GM19043 (cell line): ENCODE data around the gene SPDYE17.
"Not testable (repeated sequence)": the region's sequence is repeated elsewhere in the genome, so short reads cannot be mapped to it uniquely, and the experiment has no call there.

Source experiments
- ATAC-seq: cut with Tn5 transposase; IDR thresholded peaks from one replicate; pipeline ENCODE4 v1.9.1; 2021; ENCODE audit warnings: low read depth; ENCODE audit not compliant: unreplicated experiment

The SPDYE17 gene

DNA sequence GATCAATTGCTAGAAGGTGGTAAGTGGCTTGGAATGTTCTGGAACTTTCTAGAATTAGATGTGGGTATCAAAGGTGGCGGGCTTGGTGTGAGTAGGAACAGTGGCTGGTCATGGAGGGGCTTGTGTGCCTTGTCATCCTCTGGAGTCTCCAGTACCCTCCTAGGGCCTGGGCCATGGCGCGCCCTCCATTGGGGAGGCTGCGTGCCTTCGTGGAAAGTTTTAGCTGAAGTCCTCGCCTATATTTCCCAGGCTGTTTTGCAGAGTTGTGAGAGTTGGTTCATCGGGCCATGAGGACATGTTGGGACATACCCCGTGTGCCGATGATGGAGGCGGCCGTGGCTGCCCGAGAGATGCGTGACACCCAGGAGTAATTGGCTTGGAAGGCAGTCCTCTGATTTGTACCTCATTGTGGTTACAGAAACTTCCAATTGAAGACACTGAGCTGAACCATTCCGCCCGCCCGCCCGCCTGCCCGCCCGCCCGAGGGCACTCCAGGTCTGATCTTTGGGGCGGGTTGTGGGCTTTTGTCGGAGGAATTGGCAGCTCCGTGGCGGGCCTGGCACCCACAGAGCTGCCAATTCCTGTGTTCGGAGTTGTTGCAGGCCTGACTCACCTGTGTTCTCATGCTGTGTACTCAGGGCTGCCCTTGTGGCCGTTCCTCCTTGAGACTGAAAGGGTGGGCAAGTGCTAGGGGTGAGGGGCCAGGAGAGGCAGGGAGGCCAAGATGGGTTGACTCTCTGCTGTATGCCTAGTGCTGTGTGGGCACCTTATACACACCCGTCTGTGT is 57.2 kb downstream of the SPDYE17 start:
- ATAC-seq, result not testable (repeated sequence)

DNA sequence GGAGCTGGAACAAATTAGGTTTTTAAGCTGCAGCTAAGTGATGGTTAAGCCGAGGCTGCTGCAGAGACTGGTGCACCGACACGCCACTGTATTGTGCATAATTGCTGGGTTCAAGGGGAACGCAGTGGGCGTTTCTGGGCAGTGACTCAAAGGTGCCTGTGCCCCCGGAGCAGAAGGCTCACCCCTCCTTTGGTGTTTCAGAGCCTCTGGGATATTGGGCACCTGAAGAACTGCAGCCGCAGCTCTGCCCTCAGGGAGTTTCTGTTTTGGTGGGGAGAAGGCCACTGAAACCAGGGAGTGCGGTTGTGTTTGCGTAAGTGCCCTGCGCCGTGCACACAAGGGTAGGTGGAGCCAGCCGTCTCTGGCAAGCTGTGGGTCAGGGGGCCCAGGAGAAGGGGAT is 57.8 kb downstream of the SPDYE17 start:
- not testable (repeated sequence) for ATAC-seq

DNA sequence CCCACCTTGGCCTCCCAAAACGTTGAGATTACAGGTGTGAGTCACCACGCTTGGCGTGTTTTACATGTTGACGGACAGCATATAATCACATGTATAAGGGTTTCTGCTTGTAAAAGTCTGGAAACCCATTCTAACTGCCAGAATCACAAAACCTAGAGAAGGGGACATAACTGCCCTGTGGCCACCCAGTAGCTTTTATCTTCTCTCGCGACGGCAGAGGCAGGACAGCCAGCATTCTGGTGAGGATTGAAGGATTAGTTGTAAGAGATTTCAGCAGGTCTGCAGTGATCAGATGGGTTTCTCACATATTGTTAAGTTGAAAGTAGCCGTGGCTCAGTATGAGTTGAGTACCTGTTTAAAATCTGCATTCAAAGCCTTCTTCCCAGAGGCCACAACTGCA is 59.8 kb downstream of the SPDYE17 start:
- not testable (repeated sequence) for ATAC-seq
